Breast epithelium (tissue), 3 donors: ENCODE measurements around the gene ZC3H15.

Source experiments
- CTCF ChIP-seq, 3 donors: fragments of 450-650 bp; IDR thresholded peaks; one replicate each; pipeline ENCODE4 v1.5.1; 2016 to 2017; ENCODE audit warnings: antibody characterized with exemption in 3 of 3, mild to moderate bottlenecking in 3 of 3, moderate library complexity in 3 of 3
- POLR2A ChIP-seq: fragments of 450-650 bp; IDR thresholded peaks from one replicate; pipeline ENCODE4 v1.6.1; 2016; ENCODE audit warnings: antibody characterized with exemption, mild to moderate bottlenecking, moderate library complexity

- TF ChIP-seq POLR2A (no peak), CTCF (IDR thresholded peaks at IDR 0.05) (no peak)
Measured at GRCh38 chr2:186443851-186444250, 42.2 kb upstream of the ZC3H15 start.
